Neural cell (in vitro differentiated cells): ENCODE results near the gene ATXN7L1. TPM values are rescaled to one million over a fixed set of nuclear protein-coding genes. Genes with fewer than 3 reads are reported as not detected.
A peak's percentile ranks its signal among the peaks of the same experiment; 100 is the strongest.

Experiments used
- H2AFZ ChIP-seq: fragments of 200-600, 300-800 bp; sonication (generic), shearing (Covaris generic); 2 replicates; pipeline ENCODE4 v1.6.0; 2014; ENCODE audit warnings: low read depth, mild to moderate bottlenecking, antibody characterized with exemption, low read length, moderate library complexity
- H3F3A ChIP-seq: fragments of 200-600 bp; shearing (Covaris generic); 2 replicates; pipeline ENCODE4 v1.6.1; 2016; ENCODE audit warnings: mild to moderate bottlenecking, moderate library complexity, mixed read lengths, antibody characterized with exemption, low read length; ENCODE audit not compliant: insufficient read depth, poor library complexity, severe bottlenecking
- H3K27ac ChIP-seq: fragments of 200-600, 300-800 bp; sonication (generic), shearing (Covaris generic); 2 replicates; pipeline ENCODE4 v1.5.1; 2014; ENCODE audit warnings: mild to moderate bottlenecking, low read length, moderate library complexity
- H3K27me3 ChIP-seq: fragments of 300-800, 200-600 bp; sonication (generic), shearing (Covaris generic); 2 replicates; pipeline ENCODE4 v1.6.0; 2014; ENCODE audit warnings: mild to moderate bottlenecking, low read depth, low read length, moderate library complexity; ENCODE audit not compliant: insufficient read depth
- H3K36me3 ChIP-seq: fragments of 300-800, 200-600 bp; sonication (generic), shearing (Covaris generic); 2 replicates; pipeline ENCODE4 v1.5.1; 2014; ENCODE audit warnings: mild to moderate bottlenecking, antibody characterized with exemption, low read length, moderate library complexity; ENCODE audit not compliant: insufficient read depth
- H3K4me2 ChIP-seq: fragments of 300-800, 200-600 bp; sonication (generic), shearing (Covaris generic); 2 replicates; pipeline ENCODE4 v1.6.0; 2014; ENCODE audit warnings: mild to moderate bottlenecking, low read length
- H3K4me3 ChIP-seq: fragments of 300-800, 200-600 bp; sonication (generic), shearing (Covaris generic); 2 replicates; pipeline ENCODE4 v1.5.1; 2014; ENCODE audit warnings: mild to moderate bottlenecking, low read length, moderate library complexity
- H3K79me2 ChIP-seq: fragments of 200-600 bp; shearing (Covaris generic); replicated peaks from 2 replicates; pipeline ENCODE4 v1.6.0; 2014; ENCODE audit warnings: mild to moderate bottlenecking, low read length, moderate library complexity; ENCODE audit not compliant: insufficient read depth
- H3K9ac ChIP-seq: fragments of 300-800, 200-600 bp; sonication (generic), shearing (Covaris generic); 2 replicates; pipeline ENCODE4 v1.6.1; 2016; ENCODE audit warnings: mild to moderate bottlenecking, low read length, mixed read lengths
- H3K9me2 ChIP-seq: fragments of 200-600 bp; shearing (Covaris generic); 2 replicates; pipeline ENCODE4 v1.6.1; 2016; ENCODE audit warnings: mild to moderate bottlenecking, low read length, mixed read lengths; ENCODE audit not compliant: insufficient read depth
- H3K9me3 ChIP-seq: fragments of 200-600, 300-800 bp; sonication (generic), shearing (Covaris generic); 2 replicates; pipeline ENCODE4 v1.6.1; 2016; ENCODE audit warnings: mild to moderate bottlenecking, mixed run types, low read length, moderate library complexity, mixed read lengths
- H4K20me1 ChIP-seq: fragments of 200-600 bp; shearing (Covaris generic); 2 replicates; pipeline ENCODE4 v1.6.1; 2016; ENCODE audit warnings: mild to moderate bottlenecking, mixed run types; ENCODE audit not compliant: insufficient read depth
- EP300 ChIP-seq: fragments of 450-650 bp; conservative IDR thresholded peaks from 2 replicates; pipeline ENCODE4 v1.6.1; 2014; ENCODE audit warnings: antibody characterized with exemption, mild to moderate bottlenecking, moderate library complexity; ENCODE audit not compliant: poor library complexity, severe bottlenecking
- EZH2 ChIP-seq: fragments of 200-600, 300-800 bp; shearing (Covaris generic), sonication (generic); IDR thresholded peaks from 2 replicates; pipeline ENCODE4 v1.6.1; 2014; ENCODE audit warnings: antibody characterized with exemption, low read length, borderline replicate concordance, mild to moderate bottlenecking; ENCODE audit not compliant: insufficient read depth, poor library complexity, severe bottlenecking
- MXI1 ChIP-seq: fragments of 450-650 bp; conservative IDR thresholded peaks from 2 replicates; pipeline ENCODE4 v1.6.1; 2014; ENCODE audit warnings: antibody characterized with exemption, mild to moderate bottlenecking; ENCODE audit not compliant: poor library complexity, severe bottlenecking
- POLR2AphosphoS5 ChIP-seq: IDR thresholded peaks from 2 replicates; pipeline ENCODE4 v1.6.1; 2012
- RAD21 ChIP-seq: fragments of 450-650 bp; conservative IDR thresholded peaks from 2 replicates; pipeline ENCODE4 v1.6.1; 2014; ENCODE audit warnings: antibody characterized with exemption, mild to moderate bottlenecking, moderate library complexity
- SMC3 ChIP-seq: fragments of 450-650 bp; conservative IDR thresholded peaks from 2 replicates; pipeline ENCODE4 v1.6.1; 2014; ENCODE audit warnings: antibody characterized with exemption, mild to moderate bottlenecking, moderate library complexity; ENCODE audit not compliant: poor library complexity
- TAF1 ChIP-seq: IDR thresholded peaks from 2 replicates; pipeline ENCODE4 v1.6.1; 2012; ENCODE audit warnings: low read depth
- polyA plus RNA-seq: library from polyadenylated mRNA; depleted of rRNA; stranded (reverse); fragments of >200 nt; gene quantifications from 2 replicates; pipeline ENCODE4 v1.2.3, GENCODE V29; 2014
- TF ChIP-seq, protein P1 (sequence below): fragments of 450-650 bp; IDR thresholded peaks from 2 replicates; pipeline ENCODE4 v1.5.1; 2014; ENCODE audit warnings: antibody characterized with exemption, mild to moderate bottlenecking, moderate library complexity; ENCODE audit not compliant: poor library complexity, severe bottlenecking
- TF ChIP-seq, protein P2 (sequence below): IDR thresholded peaks from 2 replicates; pipeline ENCODE4 v1.6.1; 2012; ENCODE audit warnings: borderline replicate concordance

ATXN7L1 gene
- polyA plus RNA-seq, 1 donor from 2014 or later = 4.3 TPM

DNA sequence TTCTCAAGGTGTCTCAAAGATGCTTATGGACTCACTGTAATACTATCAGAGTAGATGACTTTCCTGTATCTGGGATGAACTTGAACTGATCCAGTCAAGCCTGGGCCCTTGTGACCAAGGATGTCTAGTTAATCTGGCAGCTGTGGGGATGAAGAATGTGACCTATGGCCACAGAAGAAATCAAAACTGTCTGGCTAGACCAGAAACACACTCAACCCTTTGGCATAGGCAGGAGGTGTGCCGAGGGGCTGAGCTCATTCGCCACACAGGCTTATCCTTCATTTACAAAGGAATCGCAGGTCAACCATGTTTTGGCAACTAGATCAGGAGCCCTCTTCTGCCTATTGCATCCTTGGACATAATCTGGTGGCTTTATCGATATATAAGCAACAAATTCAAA is 110.6 kb downstream of the ATXN7L1 start:
- H3K9me3 ChIP-seq = no peaks in the 10 kb centered on the region
- H3K27me3 ChIP-seq = no peaks in the 10 kb centered on the region
- no peak overlapping the region for H3K27ac ChIP-seq
- H3K4me3 ChIP-seq = no peak overlapping the region
- no peaks in the 10 kb centered on the region for H3K79me2 ChIP-seq
- H3K4me2 ChIP-seq = no peak overlapping the region
- H2AFZ ChIP-seq = no peak overlapping the region
- no peak for TF ChIP-seq TAF1
- peaks cover 2% of the 10 kb centered on the region for H3F3A ChIP-seq
- no peaks in the 10 kb centered on the region for H3K9me2 ChIP-seq
- no peaks in the 10 kb centered on the region for H3K36me3 ChIP-seq
- H3K9ac ChIP-seq = no peak overlapping the region
- H4K20me1 ChIP-seq = no peaks in the 10 kb centered on the region

DNA sequence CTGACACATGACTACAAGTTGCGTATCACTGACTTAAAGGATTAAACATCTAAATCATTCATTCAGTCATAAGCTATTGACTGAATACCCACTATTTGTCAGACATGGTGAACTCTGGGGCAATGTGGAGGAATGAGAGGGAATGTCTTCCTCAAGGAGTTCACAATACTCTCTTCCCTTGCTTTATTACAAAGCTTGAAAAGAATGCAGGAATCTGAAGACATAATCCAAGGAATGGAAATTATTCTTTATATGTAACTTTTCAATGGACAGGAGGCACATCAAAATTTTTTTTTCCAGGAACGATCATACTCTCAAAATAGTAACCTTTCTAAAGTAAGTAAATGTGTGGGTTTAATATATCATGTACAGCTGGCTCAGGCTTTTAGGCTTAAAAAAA is 111.9 kb downstream of the ATXN7L1 start:
- Histone ChIP-seq H2AFZ (no peak overlapping the region), H3K4me2 (no peak overlapping the region), H3F3A (no peaks in the 10 kb centered on the region), H3K27ac (no peak overlapping the region), H3K9ac (no peak overlapping the region), H3K4me3 (no peak overlapping the region), H3K79me2 (no peaks in the 10 kb centered on the region), H3K27me3 (no peaks in the 10 kb centered on the region), H4K20me1 (no peaks in the 10 kb centered on the region), H3K36me3 (no peaks in the 10 kb centered on the region), H3K9me2 (no peaks in the 10 kb centered on the region), H3K9me3 (no peaks in the 10 kb centered on the region)
- TF ChIP-seq RAD21 = no peak
- no peak for TF ChIP-seq EP300
- no peak for TF ChIP-seq POLR2AphosphoS5

DNA sequence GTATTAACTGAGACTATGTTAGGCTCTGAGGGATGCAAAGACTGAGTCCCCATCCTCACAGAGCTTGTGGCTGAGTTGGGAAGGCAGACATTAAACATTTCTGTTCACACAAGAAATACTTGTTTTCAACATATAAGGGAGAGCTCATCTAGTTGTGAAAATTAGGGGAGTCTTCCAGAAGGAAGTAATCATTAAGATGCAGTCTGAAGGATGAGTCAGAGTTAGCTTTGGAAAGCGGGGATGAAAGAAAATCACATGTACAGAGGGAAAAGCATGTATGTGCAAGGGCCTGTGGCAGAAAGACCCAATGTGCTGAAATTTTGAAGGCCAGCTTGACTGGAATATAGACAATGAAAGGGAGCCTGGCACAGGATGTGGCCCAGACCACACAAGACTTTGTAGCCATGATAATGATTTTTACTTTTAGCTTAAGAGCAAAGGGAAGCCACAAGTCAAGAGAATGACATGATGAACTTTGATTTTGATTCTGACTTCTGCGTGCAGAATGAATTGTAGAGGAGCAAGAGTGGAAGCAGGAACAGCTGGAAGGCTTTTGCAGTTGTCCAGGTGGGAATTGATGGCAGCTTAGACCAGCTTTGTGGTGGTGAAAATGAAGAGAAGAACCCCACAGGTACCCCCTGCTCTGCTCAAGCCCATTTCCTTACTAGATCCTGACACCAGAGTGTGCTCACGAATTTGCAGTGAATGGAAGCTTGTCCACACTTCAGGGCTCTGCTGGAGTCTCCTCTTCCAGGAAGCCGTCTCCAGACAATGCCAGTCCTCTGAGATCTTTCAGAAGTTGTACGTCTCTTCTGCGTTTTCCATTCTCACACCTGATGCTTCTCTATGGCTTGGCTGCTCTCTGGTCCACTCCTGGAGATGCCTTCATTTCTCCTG is 115.6 kb downstream of the ATXN7L1 start:
- TF ChIP-seq EZH2 = no peak
- TF ChIP-seq SMC3 = peak; percentile 24
- no peaks in the 10 kb centered on the region for H3K9me3 ChIP-seq
- no peaks in the 10 kb centered on the region for H3K9me2 ChIP-seq
- H3K4me3 ChIP-seq = no peak overlapping the region
- no peaks in the 10 kb centered on the region for H3K36me3 ChIP-seq
- no peak overlapping the region for H2AFZ ChIP-seq
- no peak overlapping the region for H3K27ac ChIP-seq
- no peaks in the 10 kb centered on the region for H3F3A ChIP-seq
- H3K4me2 ChIP-seq = no peak overlapping the region
- H3K9ac ChIP-seq = no peak overlapping the region
- no peaks in the 10 kb centered on the region for H3K79me2 ChIP-seq
- no peaks in the 10 kb centered on the region for H4K20me1 ChIP-seq
- no peaks in the 10 kb centered on the region for H3K27me3 ChIP-seq

DNA sequence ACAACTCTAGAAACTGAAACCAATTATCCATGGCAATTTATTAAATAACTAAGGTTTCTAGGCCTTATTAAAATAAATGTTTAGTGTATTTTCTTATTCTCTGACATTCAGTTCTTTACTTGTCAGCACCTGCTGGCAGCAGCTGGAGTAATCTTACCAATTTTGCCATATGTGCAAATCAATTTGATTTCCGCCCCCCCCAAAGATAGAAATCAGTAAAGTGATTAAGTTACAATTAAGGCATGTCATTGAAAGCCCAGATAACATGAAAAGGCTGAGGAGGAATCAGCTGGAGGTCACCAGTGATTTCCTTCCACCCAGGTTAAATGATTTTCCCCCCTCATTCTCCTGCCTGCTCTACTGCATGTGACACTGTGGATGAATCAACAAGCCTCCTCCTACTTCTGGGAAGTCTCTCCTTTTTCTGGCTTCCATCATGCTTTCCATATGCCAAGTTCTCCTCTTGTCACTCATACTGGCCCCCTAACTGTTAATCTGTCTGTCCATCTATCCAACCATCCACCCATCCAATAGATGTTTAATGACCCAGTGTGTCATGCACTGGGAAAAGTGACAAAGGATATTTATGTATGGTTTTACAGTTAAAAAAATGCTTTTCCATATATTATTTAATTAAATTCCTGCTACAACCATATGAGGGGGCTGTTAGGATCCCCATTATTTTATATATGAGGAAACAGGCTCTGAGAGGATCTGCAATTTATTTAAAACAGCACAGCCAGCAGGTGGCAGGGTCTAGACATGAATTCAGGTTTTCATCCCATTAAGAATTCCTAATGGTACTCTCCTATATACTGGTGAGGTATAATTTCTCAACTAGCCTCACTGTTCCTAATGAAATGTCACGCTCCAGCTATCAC is 116.5 kb downstream of the ATXN7L1 start:
- H3K4me2 ChIP-seq = no peak overlapping the region
- H3K27me3 ChIP-seq = no peaks in the 10 kb centered on the region
- H3K79me2 ChIP-seq = no peaks in the 10 kb centered on the region
- no peak overlapping the region for H3K4me3 ChIP-seq
- no peak overlapping the region for H2AFZ ChIP-seq
- no peaks in the 10 kb centered on the region for H3K36me3 ChIP-seq
- H3K9ac ChIP-seq = no peak overlapping the region
- TF ChIP-seq RAD21 (peak; percentile 74), EZH2 (no peak), MXI1 (no peak), TAF1 (no peak), EP300 (no peak), POLR2AphosphoS5 (no peak), SMC3 (peak; percentile 83)
- TF ChIP-seq, protein P1, sequence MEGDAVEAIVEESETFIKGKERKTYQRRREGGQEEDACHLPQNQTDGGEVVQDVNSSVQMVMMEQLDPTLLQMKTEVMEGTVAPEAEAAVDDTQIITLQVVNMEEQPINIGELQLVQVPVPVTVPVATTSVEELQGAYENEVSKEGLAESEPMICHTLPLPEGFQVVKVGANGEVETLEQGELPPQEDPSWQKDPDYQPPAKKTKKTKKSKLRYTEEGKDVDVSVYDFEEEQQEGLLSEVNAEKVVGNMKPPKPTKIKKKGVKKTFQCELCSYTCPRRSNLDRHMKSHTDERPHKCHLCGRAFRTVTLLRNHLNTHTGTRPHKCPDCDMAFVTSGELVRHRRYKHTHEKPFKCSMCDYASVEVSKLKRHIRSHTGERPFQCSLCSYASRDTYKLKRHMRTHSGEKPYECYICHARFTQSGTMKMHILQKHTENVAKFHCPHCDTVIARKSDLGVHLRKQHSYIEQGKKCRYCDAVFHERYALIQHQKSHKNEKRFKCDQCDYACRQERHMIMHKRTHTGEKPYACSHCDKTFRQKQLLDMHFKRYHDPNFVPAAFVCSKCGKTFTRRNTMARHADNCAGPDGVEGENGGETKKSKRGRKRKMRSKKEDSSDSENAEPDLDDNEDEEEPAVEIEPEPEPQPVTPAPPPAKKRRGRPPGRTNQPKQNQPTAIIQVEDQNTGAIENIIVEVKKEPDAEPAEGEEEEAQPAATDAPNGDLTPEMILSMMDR = peak; percentile 77
- TF ChIP-seq, protein P2, sequence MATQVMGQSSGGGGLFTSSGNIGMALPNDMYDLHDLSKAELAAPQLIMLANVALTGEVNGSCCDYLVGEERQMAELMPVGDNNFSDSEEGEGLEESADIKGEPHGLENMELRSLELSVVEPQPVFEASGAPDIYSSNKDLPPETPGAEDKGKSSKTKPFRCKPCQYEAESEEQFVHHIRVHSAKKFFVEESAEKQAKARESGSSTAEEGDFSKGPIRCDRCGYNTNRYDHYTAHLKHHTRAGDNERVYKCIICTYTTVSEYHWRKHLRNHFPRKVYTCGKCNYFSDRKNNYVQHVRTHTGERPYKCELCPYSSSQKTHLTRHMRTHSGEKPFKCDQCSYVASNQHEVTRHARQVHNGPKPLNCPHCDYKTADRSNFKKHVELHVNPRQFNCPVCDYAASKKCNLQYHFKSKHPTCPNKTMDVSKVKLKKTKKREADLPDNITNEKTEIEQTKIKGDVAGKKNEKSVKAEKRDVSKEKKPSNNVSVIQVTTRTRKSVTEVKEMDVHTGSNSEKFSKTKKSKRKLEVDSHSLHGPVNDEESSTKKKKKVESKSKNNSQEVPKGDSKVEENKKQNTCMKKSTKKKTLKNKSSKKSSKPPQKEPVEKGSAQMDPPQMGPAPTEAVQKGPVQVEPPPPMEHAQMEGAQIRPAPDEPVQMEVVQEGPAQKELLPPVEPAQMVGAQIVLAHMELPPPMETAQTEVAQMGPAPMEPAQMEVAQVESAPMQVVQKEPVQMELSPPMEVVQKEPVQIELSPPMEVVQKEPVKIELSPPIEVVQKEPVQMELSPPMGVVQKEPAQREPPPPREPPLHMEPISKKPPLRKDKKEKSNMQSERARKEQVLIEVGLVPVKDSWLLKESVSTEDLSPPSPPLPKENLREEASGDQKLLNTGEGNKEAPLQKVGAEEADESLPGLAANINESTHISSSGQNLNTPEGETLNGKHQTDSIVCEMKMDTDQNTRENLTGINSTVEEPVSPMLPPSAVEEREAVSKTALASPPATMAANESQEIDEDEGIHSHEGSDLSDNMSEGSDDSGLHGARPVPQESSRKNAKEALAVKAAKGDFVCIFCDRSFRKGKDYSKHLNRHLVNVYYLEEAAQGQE = no peak
- no peaks in the 10 kb centered on the region for H4K20me1 ChIP-seq
- no peaks in the 10 kb centered on the region for H3K9me3 ChIP-seq
- peak overlapping the region; percentile 11 for H3K27ac ChIP-seq
- no peaks in the 10 kb centered on the region for H3K9me2 ChIP-seq
- H3F3A ChIP-seq = no peaks in the 10 kb centered on the region
